GM12878 (cell line): ENCODE results near the gene PCNX1. TPM values are rescaled to one million over a fixed set of nuclear protein-coding genes. Genes with fewer than 3 reads are reported as not detected.

ENCODE experiments used
- ATAC-seq: fragments of 200-7000 bp; cut with Tn5 transposase; 3 replicates; pipeline ENCODE4 v1.9.1; 2020; ENCODE audit warnings: mild to moderate bottlenecking, moderate library complexity
- BruUV-seq: library from RNA; stranded (reverse); fragments of 400-500 nt; replicated peaks from 2 replicates; lab custom pipeline; 2021; lab: Mats Ljungman, UMichigan
- CTCF ChIA-PET: fragments of 300-600 bp; sonication (Branson Sonifier 250); formaldehyde crosslinking; extraction: SDS; loops from one replicate; lab custom pipeline; 2021; ENCODE audit warnings: inconsistent platforms; lab: Yijun Ruan, JAX
- POLR2A ChIA-PET: fragments of 350-600 bp; formaldehyde crosslinking; extraction: SDS; loops from one replicate; lab custom pipeline; 2021; ENCODE audit warnings: inconsistent platforms; lab: Charles Lee
- RAD21 ChIA-PET: fragments of 300-600 bp; sonication (Branson Sonifier 250); formaldehyde crosslinking; loops from one replicate; lab custom pipeline; 2023; ENCODE audit warnings: antibody characterized with exemption; ENCODE audit not compliant: unreplicated experiment; lab: Charles Lee
- SMC1A ChIA-PET: fragments of 300-600 bp; sonication (Branson Sonifier 250); formaldehyde crosslinking; loops from one replicate; lab custom pipeline; 2023; ENCODE audit not compliant: unreplicated experiment, uncharacterized antibody; lab: Charles Lee
- DNase-seq: peaks from one replicate; pipeline ENCODE4 v3.0.0-alpha.2; 2011; ENCODE audit warnings: low read depth, low spot score
- FAIRE-seq: peaks from 3 replicates; lab custom pipeline; 2011; peaks lifted over from hg19 to GRCh38; lab: Jason Lieb, UNC
- H2AFZ ChIP-seq: 2 replicates; pipeline ENCODE4 v1.6.0; 2011; ENCODE audit warnings: low read depth, low read length, control low read depth; ENCODE audit not compliant: control insufficient read depth
- H3K27ac ChIP-seq: 2 replicates; pipeline ENCODE4 v1.5.1; 2011; ENCODE audit warnings: control low read depth; ENCODE audit not compliant: control insufficient read depth, insufficient read depth
- H3K27me3 ChIP-seq, 2 experiments: replicated peaks in 1 of 2; 2 replicates each; pipeline versions ENCODE4 v1.6.0 to v1.6.1; 2011; ENCODE audit warnings: low read length in 1 of 2; ENCODE audit not compliant: control insufficient read depth in 2 of 2, insufficient read depth in 2 of 2
- H3K36me3 ChIP-seq, 2 experiments: 2 replicates each; pipeline ENCODE4 v1.5.1; 2011; ENCODE audit warnings: low read length in 1 of 2; ENCODE audit not compliant: control insufficient read depth in 2 of 2, insufficient read depth in 2 of 2
- H3K4me1 ChIP-seq: 2 replicates; pipeline ENCODE4 v1.6.1; 2011; ENCODE audit warnings: mild to moderate bottlenecking, low read length, moderate library complexity, mixed read lengths; ENCODE audit not compliant: control insufficient read depth, insufficient read depth
- H3K4me2 ChIP-seq: 2 replicates; pipeline ENCODE4 v1.6.0; 2011; ENCODE audit warnings: control low read depth; ENCODE audit not compliant: control insufficient read depth, insufficient read depth
- H3K4me3 ChIP-seq: fragments of 200-600 bp; sonication (generic); 2 replicates; pipeline ENCODE4 v1.5.1; 2016
- H3K79me2 ChIP-seq: 2 replicates; pipeline ENCODE4 v1.6.0; 2011; ENCODE audit warnings: low read length; ENCODE audit not compliant: control insufficient read depth, insufficient read depth
- H3K9ac ChIP-seq: 2 replicates; pipeline ENCODE4 v1.8.0; 2011; ENCODE audit warnings: low read length, control low read depth, mixed read lengths; ENCODE audit not compliant: control insufficient read depth, insufficient read depth
- H3K9me3 ChIP-seq: replicated peaks from 3 replicates; pipeline ENCODE4 v1.5.1; 2011; ENCODE audit warnings: mild to moderate bottlenecking, low read length; ENCODE audit not compliant: control insufficient read depth, insufficient read depth
- H4K20me1 ChIP-seq: 2 replicates; pipeline ENCODE4 v1.6.0; 2011; ENCODE audit not compliant: control insufficient read depth, insufficient read depth
- BHLHE40 ChIP-seq, 2 experiments: fragments of 450-650 bp in 1 of 2; IDR thresholded peaks; 2 replicates each; pipeline ENCODE4 v1.6.1; 2011 to 2017; ENCODE audit warnings: low read depth in 2 of 2, borderline replicate concordance in 1 of 2, improper control_type of control experiment in 1 of 2, low read length in 1 of 2, mild to moderate bottlenecking in 1 of 2
- HDAC2 ChIP-seq: fragments of 200-600 bp; sonication (generic); IDR thresholded peaks from 2 replicates; pipeline ENCODE4 v1.6.1; 2017
- MTA2 ChIP-seq: fragments of 450-650 bp; IDR thresholded peaks from 2 replicates; pipeline ENCODE4 v1.6.1; 2016; ENCODE audit warnings: low read depth, mild to moderate bottlenecking, moderate library complexity
- NR2C1 ChIP-seq: fragments of 450-650 bp; IDR thresholded peaks from 2 replicates; pipeline ENCODE4 v1.6.1; 2017; ENCODE audit warnings: antibody characterized with exemption, mild to moderate bottlenecking, moderate library complexity
- NR2F1 ChIP-seq: fragments of 450-650 bp; conservative IDR thresholded peaks from 2 replicates; pipeline ENCODE4 v1.6.1; 2017; ENCODE audit warnings: mild to moderate bottlenecking
- POLR2AphosphoS2 ChIP-seq: IDR thresholded peaks from 2 replicates; pipeline ENCODE4 v1.6.1; 2011; ENCODE audit warnings: low read depth, mild to moderate bottlenecking, low read length, improper control_type of control experiment, moderate library complexity
- RUNX3 ChIP-seq: IDR thresholded peaks from 2 replicates; pipeline ENCODE4 v1.6.1; 2012; ENCODE audit warnings: low read length, inconsistent platforms
- SMAD1 ChIP-seq: fragments of 450-650 bp; IDR thresholded peaks from 2 replicates; pipeline ENCODE4 v1.6.1; 2018; ENCODE audit warnings: mild to moderate bottlenecking, low read depth; ENCODE audit not compliant: partially characterized antibody
- SMARCA5 ChIP-seq: fragments of 450-650 bp; IDR thresholded peaks from 2 replicates; pipeline ENCODE4 v1.6.1; 2017; ENCODE audit warnings: mild to moderate bottlenecking
- WRNIP1 ChIP-seq: IDR thresholded peaks from 2 replicates; pipeline ENCODE4 v1.6.1; 2011; ENCODE audit warnings: low read depth, low read length, improper control_type of control experiment, borderline replicate concordance
- WGBS: methylation state at CpG from one replicate; pipeline ENCODE4 v1.1.6; 2016; ENCODE audit warnings: low lambda C conversion rate; ENCODE audit not compliant: insufficient replicate concordance, insufficient coverage; ENCODE audit errors: missing lambda C conversion rate; 5-methylcytosine and 5-hydroxymethylcytosine counted together
- in situ Hi-C: fragments of 300-500 bp; cut with MboI; formaldehyde crosslinking; loops from 9 replicates; pipeline ENCODE4 v1.14.3; 2018; ENCODE audit warnings: mixed read lengths
- intact Hi-C: fragments of 100-400 bp; cut with micrococcal nuclease; formaldehyde crosslinking; loops from one replicate; pipeline ENCODE4 v1.14.2; 2022; ENCODE audit not compliant: unreplicated experiment
- polyA plus RNA-seq, 11 experiments: library from polyadenylated mRNA; depleted of rRNA in 4 of 11; unstranded in 6 of 11; stranded (reverse) in 5 of 11; fragments of >200 nt; fragmentation: Nextera tagmentation in 4 of 11; fragmentation: Illumina TruSeq in 1 of 11; extraction: Ambion mirVana in 4 of 11; extraction: Trizol in 1 of 11; gene quantifications; 1 replicate in 1 of 11; 2 replicates in 10 of 11; pipeline versions ENCODE4 v1.2.1 to v1.2.3, GENCODE V29; 2011 to 2016; ENCODE audit warnings: inconsistent platforms in 2 of 11, missing spikeins in 2 of 11, low read depth in 1 of 11
- total RNA-seq, 4 experiments: library from RNA; depleted of rRNA in 3 of 4; stranded (reverse); fragments of >200 nt in 3 of 4; fragmentation: Illumina TruSeq in 1 of 4; extraction: Trizol in 1 of 4; gene quantifications; 2 replicates each; pipeline versions ENCODE4 v1.2.1 to v1.2.3, GENCODE V29; 2013 to 2021
- TF ChIP-seq, protein P1 (sequence below): fragments of 150-350 bp; IDR thresholded peaks from 2 replicates; pipeline ENCODE4 v1.6.1; 2014; ENCODE audit warnings: mild to moderate bottlenecking, low read depth, low read length

Gene PCNX1
- total and polyA plus RNA-seq, 10 of the 15 experiments (the other 5 are each of a cell fraction or from before 2014, with no cell fraction given): 4.6 to 53.9 (median 20.5) TPM

DNA sequence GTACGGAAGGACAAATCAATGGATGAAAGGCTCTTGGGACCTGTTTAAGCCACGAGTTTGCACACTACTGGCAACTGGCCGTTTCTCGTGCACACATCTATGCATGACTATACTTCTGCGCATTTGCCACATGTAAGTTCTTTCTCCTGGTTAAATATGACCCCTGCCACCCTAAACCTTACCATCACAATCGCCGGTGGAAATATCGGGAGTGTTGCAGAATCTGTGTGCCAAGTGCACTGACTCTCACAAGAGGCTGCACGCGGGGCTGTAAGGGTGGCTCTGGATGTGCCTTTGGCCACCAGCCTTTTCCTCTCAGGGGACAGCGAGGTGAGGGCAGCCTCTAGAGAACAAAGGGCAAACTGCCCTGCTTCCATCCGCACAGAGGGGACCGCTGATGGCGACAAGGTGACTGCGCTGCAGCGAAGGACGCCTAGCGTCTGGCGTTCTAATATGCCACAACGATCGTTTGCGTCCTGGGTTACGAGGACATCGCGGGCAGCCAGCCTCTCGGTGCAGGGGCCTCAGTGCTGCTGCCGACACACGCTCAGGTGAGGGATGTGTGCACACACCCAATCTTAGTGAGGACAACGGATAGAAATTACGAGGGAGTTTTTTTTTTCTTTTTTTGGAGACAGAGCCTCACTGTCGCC is 232.2 kb downstream of the PCNX1 start:
- peak; percentile 2; the same call in 1 of the 3 replicates for ATAC-seq
- BruUV-seq: no TSS peak
- no peak overlapping the region for H3K4me3 ChIP-seq
- H3K27me3 ChIP-seq: no peaks in the 10 kb centered on the region
- no peaks in the 10 kb centered on the region for H3K36me3 ChIP-seq
- 83% methylated on average over 31 of the region's 31 CpGs for WGBS
- no peak overlapping the region for H3K9ac ChIP-seq
- no peaks in the 10 kb centered on the region for H4K20me1 ChIP-seq
- peaks cover 17% of the 10 kb centered on the region for H3K4me1 ChIP-seq
- SMC1A ChIA-PET: interaction anchor here (0.8 to 12.6 kb wide), 9 partner anchors 35 to 716 kb away, joined by 3 to 230 read pairs (median 4); no protein-coding TSS in a partner anchor
- RAD21 ChIA-PET: interaction anchor here (0.8 to 7.9 kb wide), 7 partner anchors 32 to 615 kb away, joined by 3 to 56 read pairs (median 4); no protein-coding TSS in a partner anchor
- no peak overlapping the region for H2AFZ ChIP-seq
- CTCF ChIA-PET: interaction anchor here (1.0 to 10.4 kb wide), 17 partner anchors 7 to 715 kb away, joined by 3 to 202 read pairs (median 4); no protein-coding TSS in a partner anchor
- TF ChIP-seq NR2F1: 0 out of 2 replicates have a peak, but pooled peaks have one; percentile 23
- TF ChIP-seq NR2C1: no peak
- TF ChIP-seq SMAD1: no peak
- H3K9me3 ChIP-seq: no peaks in the 10 kb centered on the region; the same call in 2 of the 3 replicates
- no peak overlapping the region for H3K27ac ChIP-seq
- no peak for FAIRE-seq
- in situ Hi-C loops: loop anchor here (10.0 kb wide), 1 partner anchor 265 kb away; no protein-coding TSS in a partner anchor
- no peaks in the 10 kb centered on the region for H3K79me2 ChIP-seq
- no peak overlapping the region for H3K4me2 ChIP-seq
- POLR2A ChIA-PET: no interaction called here
- peak; percentile 17 for DNase-seq
- intact Hi-C loops: loop anchor here (1.0 kb wide), 1 partner anchor 614 kb away; no protein-coding TSS in a partner anchor

DNA sequence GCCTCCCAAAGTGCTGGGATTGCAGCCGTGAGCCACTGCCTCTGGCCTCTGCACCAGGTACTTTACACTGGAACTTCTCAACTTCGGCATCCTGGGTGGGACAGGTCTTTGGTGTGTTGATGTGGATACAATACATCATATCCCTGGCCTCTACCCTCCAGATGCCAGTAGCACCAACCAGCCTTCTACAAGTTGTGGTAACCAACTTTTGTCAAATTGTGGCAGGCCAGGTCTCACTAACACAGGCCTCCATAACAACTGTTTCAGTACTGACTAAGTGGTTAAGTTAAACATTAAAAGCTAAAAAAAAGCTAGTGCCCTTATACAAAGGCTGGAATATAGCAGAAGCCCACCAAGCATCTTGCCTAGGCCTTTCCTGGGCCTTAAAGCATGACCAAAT is 232.9 kb downstream of the PCNX1 start:
- in situ Hi-C loops: no loop called here

More for the DNA sequence above, 232.9 kb downstream of the PCNX1 start:
- H3K4me1 ChIP-seq: peaks cover 17% of the 10 kb centered on the region
- intact Hi-C loops: loop anchor here (5.0 to 10.0 kb wide), 3 partner anchors 262 to 717 kb away; no protein-coding TSS in a partner anchor
- ATAC-seq: peak; percentile 56
- ChIA-PET SMC1A (interaction anchor here (0.7 to 12.6 kb wide), 11 partner anchors 8 to 715 kb away, joined by 3 to 230 read pairs (median 4); no protein-coding TSS in a partner anchor), RAD21 (interaction anchor here (0.6 to 4.6 kb wide), 13 partner anchors 89 to 715 kb away, joined by 3 to 48 read pairs (median 4); no protein-coding TSS in a partner anchor), CTCF (interaction anchor here (0.9 to 10.4 kb wide), 9 partner anchors 8 to 792 kb away, joined by 3 to 202 read pairs (median 7); partner anchors contain the start of gene RGS6), POLR2A (no interaction called here)
- WGBS: 85% methylated on average over 2 of the region's 2 CpGs
- no peak for DNase-seq
- H3K9me3 ChIP-seq: no peaks in the 10 kb centered on the region; the same call in 2 of the 3 replicates
- H3K36me3 ChIP-seq: no peaks in the 10 kb centered on the region
- TF ChIP-seq POLR2AphosphoS2: no peak
- no peak for TF ChIP-seq SMARCA5
- TF ChIP-seq WRNIP1: no peak
- TF ChIP-seq MTA2: peak; percentile 11; the same call in 1 of the 2 replicates
- TF ChIP-seq HDAC2: no peak
- TF ChIP-seq BHLHE40 (IDR thresholded peaks at IDR 0.05; ENCODE audit: borderline replicate concordance in 1 of 2, low read depth in 2 of 2, low read length in 1 of 2): no peak
- TF ChIP-seq RUNX3: no peak
- TF ChIP-seq, protein P1, sequence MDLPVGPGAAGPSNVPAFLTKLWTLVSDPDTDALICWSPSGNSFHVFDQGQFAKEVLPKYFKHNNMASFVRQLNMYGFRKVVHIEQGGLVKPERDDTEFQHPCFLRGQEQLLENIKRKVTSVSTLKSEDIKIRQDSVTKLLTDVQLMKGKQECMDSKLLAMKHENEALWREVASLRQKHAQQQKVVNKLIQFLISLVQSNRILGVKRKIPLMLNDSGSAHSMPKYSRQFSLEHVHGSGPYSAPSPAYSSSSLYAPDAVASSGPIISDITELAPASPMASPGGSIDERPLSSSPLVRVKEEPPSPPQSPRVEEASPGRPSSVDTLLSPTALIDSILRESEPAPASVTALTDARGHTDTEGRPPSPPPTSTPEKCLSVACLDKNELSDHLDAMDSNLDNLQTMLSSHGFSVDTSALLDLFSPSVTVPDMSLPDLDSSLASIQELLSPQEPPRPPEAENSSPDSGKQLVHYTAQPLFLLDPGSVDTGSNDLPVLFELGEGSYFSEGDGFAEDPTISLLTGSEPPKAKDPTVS: no peak
- no peak overlapping the region for H2AFZ ChIP-seq
- BruUV-seq: no TSS peak
- no peak for FAIRE-seq
- no peaks in the 10 kb centered on the region for H3K79me2 ChIP-seq
- no peak overlapping the region for H3K4me3 ChIP-seq
- H3K4me2 ChIP-seq: no peak overlapping the region
- H3K9ac ChIP-seq: no peak overlapping the region
- H3K27me3 ChIP-seq: no peaks in the 10 kb centered on the region
- H4K20me1 ChIP-seq: no peaks in the 10 kb centered on the region
- H3K27ac ChIP-seq: no peak overlapping the region
